DOHH2 (cell line): ENCODE results near the gene CPAMD8.

Source experiments
- H3F3A ChIP-seq: fragments of 200-600 bp; sonication (generic), shearing (Covaris generic); 2 replicates; pipeline ENCODE4 v1.6.0; 2016; ENCODE audit warnings: antibody characterized with exemption, mild to moderate bottlenecking; ENCODE audit not compliant: control insufficient read depth, insufficient read depth
- H3K27ac ChIP-seq: fragments of 200-600 bp; sonication (generic); 2 replicates; pipeline ENCODE4 v1.5.1; 2014; ENCODE audit warnings: low read depth, mild to moderate bottlenecking, low read length, moderate library complexity
- H3K27me3 ChIP-seq: fragments of 200-600 bp; sonication (generic); 2 replicates; pipeline ENCODE4 v1.6.1; 2014; ENCODE audit warnings: mild to moderate bottlenecking, low read length, mixed read lengths; ENCODE audit not compliant: control insufficient read depth
- H3K36me3 ChIP-seq: fragments of 200-600 bp; sonication (generic); 2 replicates; pipeline ENCODE4 v1.6.1; 2014; ENCODE audit warnings: mild to moderate bottlenecking, low read length, moderate library complexity, mixed read lengths; ENCODE audit not compliant: control insufficient read depth
- H3K4me1 ChIP-seq: fragments of 200-600 bp; sonication (generic); 2 replicates; pipeline ENCODE4 v1.6.1; 2014; ENCODE audit warnings: mild to moderate bottlenecking, low read length, mixed read lengths; ENCODE audit not compliant: control insufficient read depth
- H3K4me2 ChIP-seq: fragments of 200-600 bp; sonication (generic); 2 replicates; pipeline ENCODE4 v1.6.0; 2014; ENCODE audit warnings: mild to moderate bottlenecking, low read length, moderate library complexity
- H3K4me3 ChIP-seq: fragments of 200-600 bp; sonication (generic); 2 replicates; pipeline ENCODE4 v1.5.1; 2014; ENCODE audit warnings: mild to moderate bottlenecking, low read length, mixed read lengths
- H3K79me2 ChIP-seq: fragments of 200-600 bp; sonication (generic); 2 replicates; pipeline ENCODE4 v1.6.1; 2014; ENCODE audit warnings: mild to moderate bottlenecking, low read length, mixed read lengths; ENCODE audit not compliant: control insufficient read depth
- H3K9me2 ChIP-seq: fragments of 200-600 bp; sonication (generic); replicated peaks from 2 replicates; pipeline ENCODE4 v1.6.1; 2014; ENCODE audit warnings: mild to moderate bottlenecking, low read length, mixed read lengths; ENCODE audit not compliant: control insufficient read depth
- H3K9me3 ChIP-seq: fragments of 200-600 bp; sonication (generic); 2 replicates; pipeline ENCODE4 v1.6.1; 2014; ENCODE audit warnings: antibody characterized with exemption, low read length, mixed read lengths; ENCODE audit not compliant: control insufficient read depth, insufficient read depth
- H4K20me1 ChIP-seq: fragments of 200-600 bp; sonication (generic); 2 replicates; pipeline ENCODE4 v1.6.0; 2014; ENCODE audit warnings: low read depth, mild to moderate bottlenecking, antibody characterized with exemption, low read length, moderate library complexity; ENCODE audit not compliant: control insufficient read depth, insufficient read depth
- CTCF ChIP-seq: fragments of 200-600 bp; sonication (generic); IDR thresholded peaks from one replicate; pipeline ENCODE4 v1.5.1; 2014; ENCODE audit warnings: antibody characterized with exemption, mild to moderate bottlenecking, low read depth, low read length; ENCODE audit not compliant: poor library complexity, severe bottlenecking
- EZH2phosphoT487 ChIP-seq: fragments of 200-600 bp; sonication (generic); IDR thresholded peaks from 2 replicates; pipeline ENCODE4 v1.6.1; 2017; ENCODE audit warnings: borderline replicate concordance, mild to moderate bottlenecking, antibody characterized with exemption, low read length, moderate library complexity, mixed read lengths

CPAMD8 gene

DNA sequence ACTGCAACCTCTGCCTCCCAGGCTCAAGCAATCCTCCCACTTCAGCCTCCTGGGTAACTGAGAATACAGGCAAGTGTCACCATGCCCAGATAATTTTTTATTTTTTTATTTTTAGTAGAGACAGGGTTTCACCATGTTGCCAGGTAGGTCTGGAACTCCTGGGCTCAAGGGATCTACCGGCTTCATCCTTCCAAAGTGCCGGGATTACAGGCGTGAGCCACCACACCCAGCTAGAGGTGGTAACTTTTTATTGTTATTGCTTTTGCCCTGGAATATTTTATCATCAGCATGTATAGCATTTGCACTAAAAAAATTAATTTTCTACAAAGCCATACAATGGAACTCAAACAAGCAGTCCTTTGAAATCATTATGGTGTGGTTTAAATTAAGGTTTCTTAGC lies 34.6 kb upstream of the CPAMD8 start:
- Histone ChIP-seq H3K36me3 (peaks cover 94% of the 10 kb centered on the region), H3K27me3 (no peaks in the 10 kb centered on the region), H3K4me1 (peaks cover 7% of the 10 kb centered on the region; the same call in 1 of the 2 replicates), H3F3A (no peaks in the 10 kb centered on the region), H3K27ac (no peak overlapping the region), H3K4me3 (no peak overlapping the region), H3K9me2 (no peaks in the 10 kb centered on the region), H4K20me1 (peaks cover 16% of the 10 kb centered on the region), H3K79me2 (peaks cover 54% of the 10 kb centered on the region), H3K9me3 (no peaks in the 10 kb centered on the region), H3K4me2 (no peak overlapping the region)
- TF ChIP-seq EZH2phosphoT487 (no peak), CTCF (no peak)

GRCh38 chr19:17060802-17061201 lies 34.2 kb upstream of the CPAMD8 start:
- no peaks in the 10 kb centered on the region for H3K9me3 ChIP-seq
- no peaks in the 10 kb centered on the region for H3K9me2 ChIP-seq
- H3K36me3 ChIP-seq = peaks cover 94% of the 10 kb centered on the region
- no peak overlapping the region for H3K27ac ChIP-seq
- TF ChIP-seq CTCF = no peak
- TF ChIP-seq EZH2phosphoT487 = no peak
- H4K20me1 ChIP-seq = peaks cover 16% of the 10 kb centered on the region
- peaks cover 50% of the 10 kb centered on the region for H3K79me2 ChIP-seq
- H3K4me2 ChIP-seq = no peak overlapping the region
- H3K4me3 ChIP-seq = no peak overlapping the region
- H3K4me1 ChIP-seq = peaks cover 7% of the 10 kb centered on the region; the same call in 1 of the 2 replicates
- H3K27me3 ChIP-seq = no peaks in the 10 kb centered on the region
- H3F3A ChIP-seq = no peaks in the 10 kb centered on the region

DNA sequence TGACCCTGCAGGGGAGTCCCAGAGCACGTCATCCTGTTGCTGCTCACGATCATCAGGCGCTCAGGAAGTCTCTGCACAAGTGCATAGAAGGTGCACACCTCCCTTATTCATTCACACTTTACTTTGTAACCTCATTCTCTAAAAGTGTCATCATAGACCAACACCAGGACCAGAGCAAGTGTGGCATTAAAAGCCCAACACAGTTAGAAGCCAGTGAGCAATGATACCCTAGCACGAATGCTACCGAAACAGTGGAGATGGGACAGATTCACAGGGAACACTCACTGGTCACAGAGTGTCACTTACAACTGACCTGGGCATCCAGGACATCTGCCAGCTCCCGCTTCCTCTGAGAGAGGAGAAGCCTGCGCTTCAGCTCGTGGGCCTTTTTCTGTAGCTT lies 31.6 kb upstream of the CPAMD8 start:
- H3K36me3 ChIP-seq = peaks cover 91% of the 10 kb centered on the region
- H3K9me2 ChIP-seq = no peaks in the 10 kb centered on the region

More for the DNA sequence above, 31.6 kb upstream of the CPAMD8 start:
- H3K9me3 ChIP-seq = no peaks in the 10 kb centered on the region
- H3K27ac ChIP-seq = no peak overlapping the region
- H3K4me3 ChIP-seq = no peak overlapping the region
- H3K79me2 ChIP-seq = peaks cover 25% of the 10 kb centered on the region
- H4K20me1 ChIP-seq = no peaks in the 10 kb centered on the region; the same call in 1 of the 2 replicates
- no peak overlapping the region for H3K4me2 ChIP-seq
- no peaks in the 10 kb centered on the region for H3K27me3 ChIP-seq
- TF ChIP-seq CTCF = no peak
- no peak for TF ChIP-seq EZH2phosphoT487
- H3F3A ChIP-seq = no peaks in the 10 kb centered on the region
- no peaks in the 10 kb centered on the region for H3K4me1 ChIP-seq
